Hematopoietic multipotent progenitor cell treated with erythropoietin and hydrocortisone succinate and interleukin-3 and kit ligand, for 4 days (in vitro differentiated cells): ENCODE data around the gene EBF4.
"Not testable (repeated sequence)": the region's sequence is repeated elsewhere in the genome, so short reads cannot be mapped to it uniquely, and the experiment has no call there.

ENCODE experiments used
- DNase-seq: peaks from one replicate; pipeline ENCODE4 v3.0.0-alpha.2; 2015

The EBF4 gene

DNA sequence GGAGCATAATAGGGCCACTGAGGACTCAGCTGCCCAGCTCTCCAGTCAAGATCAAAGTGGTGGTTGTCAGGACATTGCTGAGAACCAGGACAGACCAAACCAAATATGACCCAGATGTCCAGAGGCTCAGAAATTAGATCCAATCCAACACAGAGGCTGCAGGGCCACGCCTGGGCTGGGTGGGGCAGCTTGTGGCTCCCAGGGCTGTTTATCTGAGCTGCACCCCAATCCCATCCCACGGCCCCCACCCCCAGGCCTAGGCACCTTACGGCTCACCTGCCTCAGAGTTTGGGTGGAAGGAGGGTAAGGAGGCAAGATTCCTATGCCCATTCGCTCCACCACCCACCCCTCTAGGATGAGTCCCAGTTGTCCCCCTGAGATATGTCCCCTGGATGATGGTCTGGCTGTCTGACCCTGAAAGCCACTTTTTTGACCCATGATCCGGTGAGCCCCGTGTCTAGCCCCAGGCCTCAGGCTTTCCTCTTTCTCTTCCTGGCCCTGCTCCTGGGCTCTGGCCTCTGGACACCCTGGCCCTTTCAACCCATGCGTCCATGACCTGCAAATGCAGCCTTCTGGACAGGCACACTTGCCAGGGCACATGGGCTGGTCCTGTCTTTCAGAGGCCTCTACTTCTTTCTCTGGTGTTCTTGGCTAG is 67.8 kb downstream of the EBF4 start:
- DNase-seq = peak; percentile 35

DNA sequence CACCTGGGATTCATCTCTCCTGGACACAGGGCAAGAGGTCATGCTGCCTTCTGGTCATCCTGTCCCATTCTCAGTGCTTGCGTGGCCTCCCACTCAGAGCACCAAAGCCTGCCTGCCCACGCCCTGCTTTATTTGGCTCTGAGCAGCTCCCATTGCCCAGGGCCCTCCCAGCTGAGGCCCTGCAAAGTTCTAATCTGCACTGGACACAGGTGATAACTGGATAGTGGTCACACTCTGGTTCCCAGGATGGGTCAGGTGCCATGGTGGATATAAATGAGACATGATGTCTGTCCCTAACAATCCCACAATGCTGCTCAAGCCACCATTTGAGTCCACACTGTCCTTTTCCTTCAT is 68.3 kb downstream of the EBF4 start:
- no peak for DNase-seq

DNA sequence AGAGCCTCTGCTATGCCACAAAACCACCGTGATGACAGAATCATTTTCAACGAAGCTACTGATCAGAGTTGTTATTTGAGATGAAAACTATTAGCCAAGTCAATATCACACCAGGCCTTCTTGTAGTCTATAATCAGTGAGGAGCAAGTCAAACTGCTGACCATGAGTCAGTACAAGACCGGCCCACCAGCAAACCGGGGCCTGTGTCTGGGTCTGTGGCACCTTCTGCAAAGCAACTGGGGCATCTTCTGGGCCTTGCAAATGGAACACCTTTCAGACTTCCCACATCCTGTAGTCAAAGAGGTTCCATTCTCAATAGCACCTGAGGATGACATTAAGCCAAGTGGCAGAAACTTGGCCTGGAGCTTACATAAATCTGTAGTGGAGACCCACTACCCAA is 69.3 kb downstream of the EBF4 start:
- DNase-seq = no peak

DNA sequence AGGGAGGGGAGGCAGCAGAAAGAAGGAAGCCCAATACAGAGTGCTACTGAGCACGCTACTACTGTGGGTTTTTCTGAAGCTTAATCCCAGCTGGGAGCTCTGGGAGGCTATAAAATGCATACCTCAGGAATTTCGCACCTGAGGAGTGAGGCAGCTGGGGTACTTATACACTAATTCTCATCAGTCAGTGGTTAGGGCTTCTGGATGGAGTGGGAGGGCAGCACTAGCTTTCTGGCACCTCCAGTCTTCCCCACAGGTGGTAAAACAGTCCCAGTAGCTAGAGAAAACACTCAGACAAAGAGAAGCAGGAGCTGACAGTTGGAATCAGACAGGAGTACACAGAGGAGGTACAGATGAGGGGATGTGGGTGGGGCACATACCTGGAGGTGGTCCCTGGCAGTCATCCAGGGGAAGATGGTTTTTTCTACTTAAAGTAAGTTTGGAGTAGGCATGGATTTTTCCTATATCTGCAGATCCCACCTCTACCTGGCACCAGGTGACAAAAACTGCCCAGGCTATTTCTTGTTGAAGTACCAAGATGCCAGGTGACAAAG is 70.1 kb downstream of the EBF4 start:
- DNase-seq = no peak

GRCh38 chr20:2763186-2763585 is 70.6 kb downstream of the EBF4 start:
- DNase-seq = no peak

DNA sequence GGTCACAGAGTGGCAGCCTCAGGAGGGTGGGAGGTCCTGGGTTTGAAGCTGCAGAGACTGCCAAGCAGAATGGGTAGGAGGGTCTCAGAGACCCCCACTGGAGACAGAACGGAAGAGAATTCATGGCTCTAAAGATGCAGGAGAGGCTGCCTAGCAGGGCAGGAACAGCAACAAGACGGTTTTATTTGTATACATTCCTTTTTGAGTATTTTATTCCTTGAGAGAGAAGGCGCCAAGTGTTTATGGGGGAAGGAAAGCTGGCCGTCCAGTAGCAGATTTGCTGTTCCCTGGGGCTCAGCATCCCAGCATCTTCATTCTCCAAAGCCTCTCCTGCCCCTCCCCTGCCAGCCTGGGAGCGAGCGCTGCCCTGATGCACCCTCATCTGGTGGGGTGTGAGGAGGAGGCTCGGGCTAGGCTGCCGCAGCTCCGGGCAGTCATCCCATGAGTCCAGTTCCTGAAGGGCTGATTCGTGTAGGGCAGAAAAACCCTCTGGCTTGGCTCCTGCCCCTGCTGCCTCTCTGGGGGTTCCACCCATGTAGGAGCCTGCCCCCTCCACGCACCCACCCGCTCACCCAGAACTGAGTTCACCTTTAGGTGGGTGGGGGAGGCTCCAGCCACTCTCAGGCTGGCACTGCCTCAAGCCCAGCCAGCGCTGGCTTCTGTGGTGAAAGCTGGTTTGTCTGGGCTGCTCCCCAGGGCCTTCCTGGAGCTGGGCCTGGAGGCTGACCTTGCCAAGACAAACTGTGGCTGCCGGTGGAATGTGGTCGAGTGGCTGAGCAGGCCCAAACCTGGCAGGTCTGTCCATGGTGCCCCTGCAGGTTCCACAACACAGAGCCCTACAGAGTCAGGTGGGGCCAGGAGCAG is 75.4 kb downstream of the EBF4 start:
- DNase-seq = no peak

- no peak for DNase-seq
Observed at GRCh38 chr20:2768632-2769015, 76.0 kb downstream of the EBF4 start.

DNA sequence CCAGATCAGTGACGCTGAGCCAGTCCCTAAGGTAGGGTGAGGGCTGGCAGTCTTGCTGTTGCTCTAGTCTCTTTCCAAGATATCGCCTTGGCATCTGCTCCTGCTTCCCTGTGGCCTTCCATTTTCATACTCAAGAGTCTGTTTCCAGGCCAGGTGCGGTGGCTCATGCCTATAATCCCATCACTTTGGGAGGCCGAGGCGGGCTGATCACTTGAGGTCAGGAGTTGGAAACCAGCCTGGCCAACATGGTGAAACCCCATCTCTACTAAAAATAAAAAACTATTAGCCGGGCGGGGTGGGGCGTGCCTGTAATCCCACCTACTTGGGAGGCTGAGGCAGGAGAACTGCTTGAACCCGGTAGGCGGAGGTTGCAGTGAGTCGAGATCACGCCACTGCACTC is 77.5 kb downstream of the EBF4 start:
- not testable (repeated sequence) for DNase-seq

DNA sequence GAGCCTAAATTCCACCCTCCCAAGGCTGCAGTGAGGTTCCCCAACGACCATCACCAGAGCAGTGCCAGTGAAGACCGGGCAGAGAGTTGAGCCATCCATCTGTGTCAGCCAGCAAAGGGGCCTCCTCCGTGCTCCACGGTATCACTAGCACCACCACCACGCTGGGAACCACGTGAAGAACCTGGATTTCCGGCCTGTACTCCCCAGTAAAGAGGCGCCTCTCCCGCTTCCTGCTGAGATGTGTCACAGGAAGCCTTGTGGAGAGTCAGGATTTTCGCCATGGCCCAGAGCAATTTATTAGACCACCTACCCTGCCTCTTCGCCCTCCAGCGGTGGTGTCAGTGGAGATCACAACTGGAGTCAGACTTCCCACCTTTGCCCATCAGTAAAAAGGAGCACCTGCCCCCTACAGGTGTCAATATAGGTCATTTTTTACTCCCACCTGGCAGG is 79.1 kb downstream of the EBF4 start:
- DNase-seq = no peak

DNA sequence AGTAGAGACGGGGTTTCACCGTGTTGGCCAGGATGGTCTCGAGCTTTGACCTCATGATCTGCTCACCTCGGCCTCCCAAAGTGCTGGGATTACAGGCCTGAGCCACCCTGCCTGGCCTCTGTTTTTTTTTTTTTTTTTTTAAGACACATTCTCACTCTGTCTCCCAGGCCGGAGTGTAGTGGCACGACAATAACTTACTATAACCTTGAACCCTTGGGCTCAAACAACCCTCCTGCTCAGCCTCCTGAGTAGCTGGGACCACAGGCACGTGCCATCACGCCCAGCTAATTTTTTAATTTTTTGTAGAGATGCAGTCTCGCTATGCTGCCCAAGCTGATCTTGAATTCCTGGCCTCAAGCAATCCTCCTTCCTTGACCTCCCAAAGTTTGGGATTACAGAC is 81.2 kb downstream of the EBF4 start:
- DNase-seq = no peak

DNA sequence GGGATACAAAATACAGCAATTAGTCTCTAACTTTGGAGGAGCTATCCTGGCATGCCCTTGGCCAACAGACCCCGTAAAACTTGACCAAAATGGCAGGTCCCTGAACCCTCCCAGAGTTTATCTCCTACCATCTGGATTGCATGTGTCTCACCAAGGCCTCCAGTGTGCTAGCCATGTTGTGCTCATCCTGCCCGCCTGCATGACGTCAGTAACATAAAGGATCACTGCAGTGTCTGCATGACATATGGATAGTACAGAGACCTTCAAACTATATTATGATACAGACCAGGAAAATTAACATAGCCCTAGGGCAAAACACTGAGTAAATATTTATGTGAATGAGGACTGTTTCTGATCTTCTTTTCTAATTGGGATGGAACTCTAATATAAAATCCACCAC is 82.6 kb downstream of the EBF4 start:
- DNase-seq = no peak

DNA sequence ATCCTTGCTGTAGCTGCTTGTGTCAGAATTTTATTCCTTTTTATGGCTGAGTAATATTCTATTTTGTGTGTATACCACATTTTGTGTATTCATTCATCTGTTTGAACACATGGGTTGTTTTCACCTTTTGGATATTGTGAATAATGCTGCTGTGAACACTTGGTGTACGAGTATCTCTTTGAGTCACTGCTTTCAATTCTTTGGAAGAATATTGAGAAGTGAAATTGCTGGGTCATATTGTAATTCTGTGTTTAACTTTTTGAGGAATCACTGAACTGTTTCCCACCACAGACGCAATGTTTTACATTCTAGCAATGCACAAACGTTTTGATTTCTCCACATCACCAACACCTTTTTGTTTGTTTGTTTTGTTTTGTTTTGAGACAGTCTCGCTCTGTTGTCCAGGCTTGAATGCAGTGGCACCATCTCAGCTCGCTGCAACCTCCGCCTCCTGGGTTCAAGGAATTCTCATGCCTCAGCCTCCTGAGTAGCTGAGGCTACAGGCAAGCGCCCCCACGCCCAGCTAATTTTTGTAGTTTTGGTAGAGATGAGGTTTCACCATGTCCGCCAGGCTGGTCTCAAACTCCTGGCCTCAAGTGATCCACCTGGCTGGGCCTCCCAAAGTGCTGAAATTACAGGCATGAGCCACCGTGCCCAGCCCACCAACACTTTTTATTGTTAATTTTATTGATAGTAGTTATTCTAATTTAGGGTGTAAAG is 86.2 kb downstream of the EBF4 start:
- no peak for DNase-seq

- DNase-seq = no peak
Observed at GRCh38 chr20:2780948-2781347, 88.4 kb downstream of the EBF4 start.

DNA sequence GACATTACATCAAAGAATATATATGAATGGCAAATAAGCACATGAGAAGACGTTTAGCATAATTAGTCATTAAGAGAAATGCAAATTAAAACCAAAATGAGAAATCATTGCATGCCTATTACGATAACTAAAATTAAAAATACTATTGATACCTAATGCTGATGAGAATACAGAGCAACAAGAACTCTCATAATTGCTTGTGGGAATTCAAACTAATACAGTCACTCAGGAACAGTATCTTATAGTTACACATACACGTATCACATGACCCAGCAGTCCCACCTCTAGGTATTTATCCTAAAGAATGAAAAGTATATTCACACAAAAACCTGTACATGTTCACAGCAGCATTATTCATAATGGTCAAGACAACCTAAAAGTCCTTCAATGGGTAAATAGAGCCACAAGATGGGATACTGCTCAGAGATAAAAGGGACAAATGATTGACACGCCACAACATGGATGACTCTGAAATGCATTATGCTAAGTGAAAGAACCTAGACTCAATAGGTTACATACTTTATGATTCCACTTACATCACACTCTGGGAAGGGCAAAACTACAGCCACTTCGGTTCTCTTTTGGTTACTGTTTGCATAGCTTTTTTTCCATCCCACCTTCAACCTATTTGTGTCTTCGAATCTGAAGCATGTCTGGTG is 91.5 kb downstream of the EBF4 start:
- no peak for DNase-seq

DNA sequence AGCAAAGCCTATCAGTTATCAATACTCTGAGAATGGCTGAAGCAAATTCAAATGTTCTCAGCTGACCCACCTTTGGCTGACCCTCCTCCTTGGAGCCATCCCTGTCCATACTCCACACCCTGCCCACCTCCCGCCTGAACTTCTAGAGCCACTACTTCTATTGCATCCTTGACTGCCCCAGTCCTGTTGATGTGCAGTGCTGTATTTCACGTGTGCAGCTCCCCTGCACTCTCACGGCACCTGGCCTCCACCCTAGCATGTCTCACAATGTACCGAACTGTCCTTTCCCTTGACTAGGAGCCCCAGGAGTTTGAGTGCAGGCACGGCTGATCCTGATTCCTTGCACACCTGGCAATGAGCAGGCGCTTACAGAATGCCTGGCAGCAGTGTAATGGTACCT is 100.9 kb downstream of the EBF4 start:
- no peak for DNase-seq

GRCh38 chr20:2794202-2794748 is 101.7 kb downstream of the EBF4 start:
- no peak for DNase-seq

- DNase-seq = no peak
Observed at GRCh38 chr20:2794866-2795447, 102.4 kb downstream of the EBF4 start.

GRCh38 chr20:2795451-2795850 is 102.9 kb downstream of the EBF4 start:
- peak; percentile 77 for DNase-seq

- no peak for DNase-seq
Observed at GRCh38 chr20:2796011-2796660, 103.6 kb downstream of the EBF4 start.

DNA sequence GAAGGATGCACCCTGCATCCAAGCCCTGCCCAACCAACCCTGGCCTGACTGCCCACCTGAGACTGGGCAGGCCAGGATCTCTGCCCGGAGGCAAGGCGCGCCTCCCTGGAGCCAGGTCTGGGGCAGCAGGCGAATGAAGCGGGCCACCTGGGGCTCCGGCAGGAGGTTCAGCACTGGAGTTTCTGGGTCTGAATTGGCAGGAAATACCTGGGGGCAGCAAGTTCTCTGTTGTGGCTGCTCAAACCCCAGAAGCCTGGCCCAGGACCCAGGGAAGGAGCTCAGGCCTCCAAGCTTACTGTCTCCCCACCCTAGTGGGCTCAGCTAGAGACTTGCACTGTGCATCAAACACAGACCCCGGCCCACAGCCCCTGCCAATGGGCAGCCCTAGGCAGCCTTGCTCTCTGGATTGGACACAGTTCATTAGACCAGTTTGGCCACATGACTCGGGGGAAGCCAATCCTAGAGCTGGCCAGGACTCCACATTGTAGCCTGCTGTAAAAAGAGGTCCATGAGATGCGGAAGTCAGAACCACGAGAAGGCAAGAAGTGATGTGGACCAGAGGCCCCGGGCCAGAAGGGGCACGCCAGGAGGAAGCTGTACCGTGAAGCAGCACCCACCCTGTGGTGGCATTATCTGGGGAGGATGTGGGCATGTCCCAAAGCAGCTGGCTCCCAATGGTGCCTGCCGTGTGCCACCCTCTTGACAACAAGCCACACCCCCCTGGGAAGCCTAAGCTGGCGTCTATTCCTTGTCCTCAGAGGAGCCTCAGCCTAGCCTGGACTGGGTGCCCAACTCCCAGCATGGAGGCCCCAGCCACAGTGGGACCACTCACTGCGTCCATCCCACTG is 104.8 kb downstream of the EBF4 start:
- DNase-seq = peak; percentile 37
